Esophagus mucosa (tissue), 1 donor: ENCODE measurements around the gene NECTIN2. TPM values are rescaled to one million over a fixed set of nuclear protein-coding genes. Genes with fewer than 3 reads are reported as not detected.
"Not testable (repeated sequence)": the region's sequence is repeated elsewhere in the genome, so short reads cannot be mapped to it uniquely, and the experiment has no call there.

ENCODE experiments used
- ATAC-seq: fragments of 200-7000 bp; cut with Tn5 transposase; one replicate; pipeline ENCODE4 v1.9.1; 2020
- total RNA-seq: library from RNA; stranded (reverse); gene quantifications from one replicate; pipeline ENCODE4 v1.2.4, GENCODE V29; 2023
- donor health status: DM: yes; HTN: yes; CAD: no.

NECTIN2 gene
- total RNA-seq, 1 donor from 2014 or later = 64.4 TPM

DNA sequence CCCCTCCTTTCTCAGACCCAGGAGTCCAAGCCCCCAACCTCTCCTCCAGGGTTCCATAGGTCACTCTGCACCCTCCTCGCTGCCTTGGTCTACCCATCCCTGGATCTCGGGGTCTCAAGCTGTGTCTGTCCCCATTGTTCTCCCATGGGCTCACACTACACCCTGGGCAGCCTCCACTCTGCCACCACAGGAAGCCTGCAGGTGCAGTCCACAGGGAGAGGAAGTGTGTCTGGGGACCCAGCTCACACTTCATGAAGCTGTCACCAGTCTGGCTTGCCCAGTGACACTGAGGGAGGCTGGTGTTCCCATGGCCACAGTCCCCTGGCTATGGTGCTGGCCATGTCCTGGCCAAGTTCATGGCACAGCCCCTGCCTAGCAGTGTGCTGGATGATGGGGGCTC lies 5.3 kb downstream of the NECTIN2 start:
- no peak for ATAC-seq

DNA sequence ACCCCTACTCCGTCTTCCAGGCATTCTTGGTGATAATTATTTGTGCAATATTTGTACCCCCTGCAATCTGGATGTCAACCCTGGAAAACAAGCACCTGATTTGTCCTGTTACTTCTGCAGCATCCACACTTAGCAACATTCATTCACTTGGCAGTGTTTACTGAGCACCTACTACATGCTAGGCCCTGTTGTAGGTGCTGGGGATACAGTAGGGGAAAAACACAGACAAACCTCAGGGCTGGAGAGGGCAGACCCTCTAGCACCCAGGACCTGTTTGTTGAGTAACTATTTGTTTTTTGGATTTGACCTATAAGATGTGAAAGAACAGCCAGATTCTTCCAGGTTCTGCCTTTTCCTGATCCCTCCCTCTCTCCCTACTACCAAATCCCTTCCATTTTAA lies 9.5 kb downstream of the NECTIN2 start:
- no peak for ATAC-seq

DNA sequence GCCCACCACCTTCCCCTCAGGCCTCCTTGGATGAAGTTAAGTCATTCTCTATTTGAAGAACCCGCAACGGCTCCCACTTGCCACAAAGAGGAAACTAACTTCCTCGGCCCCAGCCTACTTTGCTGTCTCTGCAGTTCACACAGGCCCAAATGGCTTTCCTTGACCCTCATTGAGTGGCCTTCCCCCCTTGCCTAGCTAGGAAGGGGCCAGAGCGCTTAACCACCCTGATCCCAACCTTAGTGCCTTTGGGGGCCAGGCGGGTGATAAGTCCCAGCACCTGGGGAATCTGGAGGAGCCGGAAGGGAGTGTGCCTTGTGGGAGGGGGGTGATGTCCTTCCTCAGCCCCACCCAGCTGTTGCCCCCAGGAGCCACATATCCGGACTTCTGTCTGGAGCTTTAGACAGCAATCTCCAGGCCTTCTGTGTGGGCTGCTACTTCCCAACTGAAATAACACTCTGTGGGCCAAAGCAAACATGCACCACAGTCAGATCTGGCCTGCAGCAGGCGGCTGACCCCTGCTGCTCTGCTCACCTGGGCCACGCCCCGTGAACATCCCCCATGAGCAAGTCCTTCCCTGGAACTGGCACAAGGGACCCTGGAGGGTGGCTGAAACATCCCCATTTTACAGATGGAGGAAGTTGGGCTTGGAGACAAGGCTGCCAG lies 10.5 kb downstream of the NECTIN2 start:
- peak; percentile 37 for ATAC-seq

DNA sequence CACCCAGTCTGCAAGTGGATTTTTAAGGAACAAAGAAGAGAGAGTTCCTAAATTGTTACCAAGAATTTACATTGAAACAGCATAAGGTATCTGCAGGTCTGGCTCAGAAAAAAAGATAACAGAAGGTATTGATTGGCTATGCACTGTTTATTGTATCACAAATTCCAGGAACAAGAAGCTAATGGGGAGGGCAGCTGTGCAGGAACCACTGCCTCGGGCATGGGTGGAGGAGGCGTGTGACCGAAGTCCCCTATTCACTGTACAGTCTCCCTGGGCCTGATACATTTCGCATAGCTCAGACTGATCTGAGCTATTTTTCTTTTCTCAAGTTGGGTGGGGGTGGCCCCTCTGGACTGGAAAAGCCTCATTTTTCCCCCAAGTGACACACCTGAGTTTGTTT lies 11.7 kb downstream of the NECTIN2 start:
- ATAC-seq = peak; percentile 22

DNA sequence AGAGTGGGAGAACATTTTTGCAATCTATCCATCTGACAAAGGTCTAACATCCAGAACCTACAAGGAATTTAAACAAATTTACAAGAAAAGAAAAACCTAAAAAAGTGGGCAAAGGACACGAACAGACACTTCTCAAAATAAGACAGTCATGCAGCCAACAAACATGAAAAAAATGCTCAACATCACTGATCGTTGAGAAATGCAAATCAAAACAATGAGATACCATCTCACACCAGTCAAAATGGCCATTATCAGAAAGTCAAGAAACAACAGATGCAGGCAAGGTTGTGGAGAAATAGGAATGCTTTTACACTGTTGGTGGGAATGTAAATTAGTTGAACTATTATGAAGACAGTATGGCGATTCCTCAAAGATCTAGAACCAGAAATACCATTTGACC lies 15.5 kb downstream of the NECTIN2 start:
- not testable (repeated sequence) for ATAC-seq

DNA sequence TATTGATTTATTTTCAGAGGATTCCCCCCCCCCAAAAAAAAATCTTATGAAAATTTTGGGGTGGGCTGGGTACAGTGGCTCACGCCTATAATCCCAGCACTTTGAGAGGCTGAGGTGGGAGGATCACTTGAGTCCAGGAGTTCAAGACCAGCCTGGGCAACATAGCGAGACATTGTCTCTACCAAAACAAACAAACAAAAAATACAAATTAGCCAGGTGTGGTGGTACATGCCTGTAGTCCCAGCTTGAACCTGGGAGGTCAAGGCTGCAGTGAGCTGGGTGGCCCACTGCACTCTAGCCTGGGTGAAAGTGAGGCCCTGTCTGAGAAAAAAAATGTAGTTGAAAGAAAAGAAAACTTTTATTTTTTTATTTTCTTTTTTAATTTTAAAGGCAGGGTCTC lies 17.9 kb downstream of the NECTIN2 start:
- ATAC-seq = no peak

DNA sequence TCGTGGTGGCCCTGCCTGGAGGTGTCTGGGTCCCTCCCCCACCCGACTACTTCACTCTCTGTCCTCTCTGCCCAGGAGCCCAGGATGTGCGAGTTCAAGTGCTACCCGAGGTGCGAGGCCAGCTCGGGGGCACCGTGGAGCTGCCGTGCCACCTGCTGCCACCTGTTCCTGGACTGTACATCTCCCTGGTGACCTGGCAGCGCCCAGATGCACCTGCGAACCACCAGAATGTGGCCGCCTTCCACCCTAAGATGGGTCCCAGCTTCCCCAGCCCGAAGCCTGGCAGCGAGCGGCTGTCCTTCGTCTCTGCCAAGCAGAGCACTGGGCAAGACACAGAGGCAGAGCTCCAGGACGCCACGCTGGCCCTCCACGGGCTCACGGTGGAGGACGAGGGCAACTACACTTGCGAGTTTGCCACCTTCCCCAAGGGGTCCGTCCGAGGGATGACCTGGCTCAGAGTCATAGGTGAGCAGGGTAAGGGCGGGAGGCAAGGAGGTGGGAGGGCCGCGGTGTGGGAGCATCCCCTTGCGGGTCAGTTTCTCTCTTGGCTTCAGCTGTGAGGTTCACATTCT lies 19.2 kb downstream of the NECTIN2 start:
- ATAC-seq = peak; percentile 9

DNA sequence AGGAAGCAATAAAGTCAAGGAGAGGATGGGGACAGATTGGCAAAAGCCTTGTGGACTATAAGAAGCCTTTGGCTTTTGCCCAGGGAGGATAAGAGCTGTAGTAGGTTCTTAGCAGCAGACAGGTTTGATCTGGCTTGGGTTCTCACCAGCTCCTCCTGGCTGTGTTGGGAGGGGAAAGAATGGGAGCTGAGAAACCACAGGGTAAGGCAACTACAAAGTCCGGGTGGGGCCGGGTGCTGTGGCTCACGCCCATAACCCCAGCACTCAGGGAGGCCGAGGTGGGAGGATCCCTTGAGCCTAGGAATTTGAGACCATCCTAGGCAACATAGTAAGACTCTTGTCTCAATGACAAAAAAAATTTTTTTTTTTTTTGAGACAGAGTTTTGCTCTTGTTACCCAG lies 20.6 kb downstream of the NECTIN2 start:
- peak; percentile 43 for ATAC-seq

DNA sequence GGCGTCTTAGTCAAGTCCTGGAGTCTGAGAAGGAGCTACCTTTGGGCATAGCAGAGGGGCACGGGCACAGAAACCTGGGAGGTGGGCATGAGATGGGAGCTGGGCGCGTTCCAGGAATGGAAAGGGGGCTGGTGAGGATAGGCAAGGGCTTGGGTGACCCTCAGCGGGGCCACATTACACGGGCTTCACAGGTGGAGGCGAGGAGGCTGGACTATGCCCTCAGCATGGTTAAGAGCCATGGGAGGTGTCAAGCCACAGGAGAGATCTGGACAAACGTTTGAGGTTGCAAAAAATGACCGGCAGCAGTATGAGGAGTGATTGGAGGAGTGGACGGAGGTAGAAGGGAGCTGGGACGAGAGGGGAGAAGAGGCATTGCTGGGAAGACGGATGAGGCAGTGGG lies 21.5 kb downstream of the NECTIN2 start:
- peak; percentile 28 for ATAC-seq

DNA sequence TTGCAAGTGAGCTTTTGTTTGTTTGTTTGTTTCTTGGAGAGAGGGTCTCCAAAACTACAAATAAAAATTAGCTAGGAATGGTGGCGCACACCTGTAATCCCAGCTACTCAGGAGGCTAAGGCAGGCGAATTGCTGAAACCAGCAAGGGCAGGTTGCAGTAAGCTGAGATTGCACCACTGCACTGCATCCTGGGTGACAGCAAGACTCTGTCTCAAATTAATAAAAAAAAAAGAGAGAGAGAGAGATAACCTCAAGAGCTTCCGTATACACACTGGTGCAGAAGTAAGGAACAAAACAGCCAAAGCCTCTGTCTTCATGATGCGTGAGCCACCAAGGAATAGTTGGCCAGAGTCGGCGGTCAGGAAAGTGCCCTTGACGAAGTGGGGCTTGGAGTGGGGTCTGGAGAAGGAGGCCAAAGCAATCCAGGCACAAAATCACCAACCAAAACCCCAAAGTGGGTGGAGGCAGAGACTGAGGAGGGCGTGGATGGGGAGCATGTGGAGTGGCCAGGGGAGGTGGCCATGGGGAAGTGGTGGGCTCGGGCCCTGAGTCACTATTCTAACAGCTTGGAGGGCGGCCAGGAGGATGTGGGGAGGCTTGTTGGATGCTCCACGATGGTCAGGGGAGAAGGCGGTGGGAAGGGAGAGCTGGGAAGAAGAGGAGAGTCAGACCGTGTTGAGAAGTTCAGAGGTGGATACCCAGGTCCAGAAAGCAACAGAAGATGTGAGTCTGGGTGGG lies 23.8 kb downstream of the NECTIN2 start:
- ATAC-seq = no peak

DNA sequence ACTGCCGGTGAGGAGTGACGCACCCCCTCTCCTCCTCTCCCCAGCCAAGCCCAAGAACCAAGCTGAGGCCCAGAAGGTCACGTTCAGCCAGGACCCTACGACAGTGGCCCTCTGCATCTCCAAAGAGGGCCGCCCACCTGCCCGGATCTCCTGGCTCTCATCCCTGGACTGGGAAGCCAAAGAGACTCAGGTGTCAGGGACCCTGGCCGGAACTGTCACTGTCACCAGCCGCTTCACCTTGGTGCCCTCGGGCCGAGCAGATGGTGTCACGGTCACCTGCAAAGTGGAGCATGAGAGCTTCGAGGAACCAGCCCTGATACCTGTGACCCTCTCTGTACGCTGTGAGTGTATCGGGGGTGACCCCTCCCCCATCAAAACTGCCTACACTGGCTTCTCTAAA lies 25.7 kb downstream of the NECTIN2 start:
- ATAC-seq = no peak

DNA sequence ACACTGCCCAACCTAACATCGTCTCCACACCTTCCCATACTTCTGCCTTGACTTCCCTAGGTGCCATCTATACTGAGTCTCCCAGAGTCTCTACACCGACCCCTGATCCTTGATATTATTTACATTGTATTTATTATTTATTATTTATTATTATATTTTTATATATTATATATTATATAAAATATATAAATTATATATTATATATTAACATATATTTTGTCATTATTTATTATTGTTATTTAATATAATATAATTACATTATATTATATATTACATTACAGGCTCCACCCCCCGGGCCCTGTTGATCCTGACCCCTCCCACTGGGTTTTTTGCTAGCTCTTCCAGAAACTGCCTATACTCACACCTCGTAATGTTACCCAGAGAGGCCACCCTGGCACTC lies 26.6 kb downstream of the NECTIN2 start:
- no peak for ATAC-seq

DNA sequence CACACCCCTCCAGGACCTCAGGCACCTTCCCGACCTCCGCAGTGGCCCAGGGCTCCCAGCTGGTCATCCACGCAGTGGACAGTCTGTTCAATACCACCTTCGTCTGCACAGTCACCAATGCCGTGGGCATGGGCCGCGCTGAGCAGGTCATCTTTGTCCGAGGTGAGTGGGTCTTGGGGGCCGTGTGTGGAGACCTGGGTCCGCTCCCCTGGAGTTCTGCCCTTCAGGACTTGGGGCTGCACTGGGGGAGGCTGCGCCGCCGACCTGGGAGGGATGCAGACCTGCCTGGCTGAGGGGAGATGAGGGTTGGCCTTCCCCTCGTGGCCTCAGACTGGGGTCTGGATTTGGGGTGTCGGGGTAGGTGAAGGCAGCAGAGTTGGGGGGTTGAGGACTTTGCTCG lies 28.2 kb downstream of the NECTIN2 start:
- no peak for ATAC-seq

DNA sequence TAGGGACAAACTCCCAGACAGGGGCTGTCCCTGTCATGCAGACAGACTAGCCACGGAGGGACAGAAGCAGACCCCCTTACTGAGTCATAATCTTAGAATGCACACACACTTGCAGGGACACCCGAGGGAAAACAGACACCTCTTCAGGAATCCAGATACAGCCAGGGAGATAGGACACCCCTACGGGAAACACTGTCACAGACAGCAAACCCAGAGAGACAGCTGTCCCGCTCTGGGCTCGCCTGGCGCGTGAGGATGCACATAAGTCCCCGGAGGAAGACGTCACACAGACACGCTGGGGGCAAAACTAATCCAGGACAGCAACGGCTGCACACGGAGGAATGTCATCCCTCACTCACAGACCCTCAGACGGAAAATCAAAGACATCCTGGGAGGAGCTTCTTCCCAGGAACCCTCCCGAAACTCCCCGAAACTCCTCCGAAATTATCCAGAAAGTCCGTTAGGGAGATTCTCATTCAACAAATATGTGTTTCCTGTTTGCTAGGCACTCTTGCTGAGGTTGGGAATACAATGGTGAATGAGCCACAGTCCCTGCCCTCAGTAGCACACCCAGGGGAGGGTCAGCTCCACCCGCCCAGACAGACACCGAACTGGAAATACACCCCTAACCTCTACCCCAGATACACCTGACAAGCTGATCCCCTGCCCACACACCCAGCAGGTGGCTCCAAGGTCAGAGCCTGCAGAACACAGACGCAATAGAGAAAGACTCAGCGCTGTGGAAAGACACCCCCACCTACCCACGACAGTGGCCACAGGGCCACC lies 29.8 kb downstream of the NECTIN2 start:
- peak; percentile 92 for ATAC-seq

DNA sequence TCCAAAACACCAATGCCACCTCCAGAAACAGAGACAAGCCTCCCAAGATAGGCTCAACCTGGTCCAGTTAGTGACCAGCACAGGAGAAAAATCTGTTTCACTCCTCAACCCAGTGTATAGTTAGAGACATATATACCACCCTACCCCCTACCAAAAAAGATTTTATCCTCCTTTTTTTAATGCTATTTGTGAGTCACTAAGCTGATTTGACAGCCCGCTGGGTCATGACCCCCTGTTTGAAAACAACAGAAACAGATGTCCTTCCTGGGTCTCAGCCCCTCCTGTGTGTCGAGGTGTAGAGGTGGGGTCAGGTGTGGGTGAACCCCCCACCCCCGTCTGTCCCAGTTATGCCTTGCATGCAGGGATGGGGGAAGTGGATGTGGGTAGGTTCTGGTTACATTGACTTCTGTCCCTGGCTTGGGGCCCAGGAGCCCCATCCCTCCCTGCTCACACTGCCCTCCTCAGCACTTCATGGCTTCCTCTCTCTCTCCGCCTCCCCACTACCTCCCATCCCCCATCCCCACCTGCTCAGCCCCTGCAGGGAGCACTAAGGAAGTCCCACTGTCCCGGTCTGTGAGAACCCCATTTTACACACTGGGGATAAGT lies 30.9 kb downstream of the NECTIN2 start:
- no peak for ATAC-seq

DNA sequence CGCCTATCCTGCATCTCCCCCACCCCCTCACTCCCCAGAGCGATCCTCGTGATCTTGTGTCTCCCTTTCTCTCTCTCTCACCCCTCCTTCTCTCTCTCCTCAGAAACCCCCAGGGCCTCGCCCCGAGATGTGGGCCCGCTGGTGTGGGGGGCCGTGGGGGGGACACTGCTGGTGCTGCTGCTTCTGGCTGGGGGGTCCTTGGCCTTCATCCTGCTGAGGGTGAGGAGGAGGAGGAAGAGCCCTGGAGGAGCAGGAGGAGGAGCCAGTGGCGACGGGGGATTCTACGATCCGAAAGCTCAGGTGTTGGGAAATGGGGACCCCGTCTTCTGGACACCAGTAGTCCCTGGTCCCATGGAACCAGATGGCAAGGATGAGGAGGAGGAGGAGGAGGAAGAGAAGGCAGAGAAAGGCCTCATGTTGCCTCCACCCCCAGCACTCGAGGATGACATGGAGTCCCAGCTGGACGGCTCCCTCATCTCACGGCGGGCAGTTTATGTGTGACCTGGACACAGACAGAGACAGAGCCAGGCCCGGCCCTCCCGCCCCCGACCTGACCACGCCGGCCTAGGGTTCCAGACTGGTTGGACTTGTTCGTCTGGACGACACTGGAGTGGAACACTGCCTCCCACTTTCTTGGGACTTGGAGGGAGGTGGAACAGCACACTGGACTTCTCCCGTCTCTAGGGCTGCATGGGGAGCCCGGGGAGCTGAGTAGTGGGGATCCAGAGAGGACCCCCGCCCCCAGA lies 32.2 kb downstream of the NECTIN2 start:
- peak; percentile 26 for ATAC-seq

DNA sequence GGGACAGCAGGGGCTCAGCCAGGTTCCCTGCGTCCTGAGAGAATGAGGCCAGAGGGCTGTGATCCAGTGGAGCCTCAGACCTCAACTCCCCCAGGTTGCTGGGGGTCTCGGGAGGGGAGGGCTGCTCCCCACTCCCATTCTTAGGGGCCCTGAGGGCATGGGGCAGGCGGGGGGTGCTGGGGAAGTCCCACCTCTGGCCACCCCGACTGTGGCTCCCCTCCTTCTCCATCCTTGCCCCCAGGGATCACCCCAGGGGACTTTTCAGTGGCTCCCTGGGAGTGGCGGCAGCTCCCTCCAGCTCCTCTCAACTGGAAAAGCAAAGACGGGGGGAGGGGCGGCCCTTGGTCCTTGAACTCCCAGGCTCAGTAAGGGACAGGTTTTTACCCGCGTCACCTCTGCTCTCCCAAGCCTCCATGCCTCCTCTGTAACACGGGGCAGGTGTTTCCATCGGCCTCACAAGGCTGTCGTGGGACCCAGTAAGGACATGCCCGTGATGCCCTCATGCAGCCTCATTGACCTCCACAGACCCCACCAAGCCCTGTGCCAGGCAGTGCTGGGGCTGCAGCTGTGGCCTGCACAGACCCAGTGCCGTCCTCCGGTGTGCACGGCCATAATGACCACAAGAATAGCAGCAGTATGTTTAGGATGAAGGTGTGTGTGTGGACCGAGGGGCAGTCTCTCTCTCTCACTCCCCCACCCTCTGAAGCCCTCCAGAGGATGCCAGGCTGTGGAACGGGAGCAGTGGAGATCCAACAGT lies 33.4 kb downstream of the NECTIN2 start:
- no peak for ATAC-seq

DNA sequence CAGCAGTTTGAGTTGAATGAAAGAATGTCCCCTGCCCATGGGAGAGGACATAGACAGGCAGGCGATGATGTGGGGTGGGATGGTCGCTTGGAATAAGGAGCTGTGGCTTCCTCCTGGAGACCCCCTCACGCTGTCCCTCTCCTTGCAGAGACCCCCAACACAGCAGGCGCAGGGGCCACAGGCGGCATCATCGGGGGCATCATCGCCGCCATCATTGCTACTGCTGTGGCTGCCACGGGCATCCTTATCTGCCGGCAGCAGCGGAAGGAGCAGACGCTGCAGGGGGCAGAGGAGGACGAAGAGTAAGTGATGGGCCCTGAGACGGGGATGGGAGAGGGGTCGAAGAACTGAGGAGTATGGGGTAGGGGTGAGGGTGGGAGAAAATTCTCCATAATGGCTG lies 36.0 kb downstream of the NECTIN2 start:
- ATAC-seq = no peak

DNA sequence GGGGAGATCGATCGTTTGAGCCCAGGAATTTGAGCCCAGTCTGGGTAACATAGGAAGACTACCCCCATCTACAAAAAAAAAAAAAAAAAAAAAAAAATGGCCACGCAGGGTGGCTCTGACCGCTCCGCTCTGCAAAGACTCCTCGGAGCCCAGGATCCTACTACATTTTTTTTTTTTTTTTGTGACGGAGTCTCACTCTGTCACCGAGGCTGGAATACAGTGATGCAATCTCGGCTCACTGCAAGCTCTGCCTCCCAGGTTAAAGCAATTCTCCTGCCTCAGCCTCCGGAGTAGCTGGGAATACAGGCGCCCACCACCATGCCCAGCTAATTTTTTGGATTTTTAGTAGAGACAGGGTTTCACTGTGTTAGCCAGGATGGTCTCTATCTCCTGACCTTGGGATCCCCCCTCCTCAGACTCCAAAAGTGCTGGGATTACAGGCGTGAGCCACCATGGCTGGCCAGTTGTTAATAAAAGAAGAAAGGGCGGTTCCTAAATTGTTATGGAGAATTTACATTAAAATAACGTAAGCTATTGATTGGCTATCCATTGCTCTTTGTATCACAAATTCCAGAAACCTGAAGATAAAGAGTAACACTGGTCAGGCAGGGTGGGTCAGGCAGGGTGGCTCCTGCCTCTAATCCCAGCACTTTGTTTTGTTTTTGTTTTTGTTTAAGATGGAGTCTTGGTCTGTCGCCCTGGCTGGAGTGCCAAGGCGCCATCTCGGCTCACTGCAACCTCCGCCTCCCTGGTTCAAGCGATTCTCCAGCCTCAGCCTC lies 36.7 kb downstream of the NECTIN2 start:
- ATAC-seq = not testable (repeated sequence)

DNA sequence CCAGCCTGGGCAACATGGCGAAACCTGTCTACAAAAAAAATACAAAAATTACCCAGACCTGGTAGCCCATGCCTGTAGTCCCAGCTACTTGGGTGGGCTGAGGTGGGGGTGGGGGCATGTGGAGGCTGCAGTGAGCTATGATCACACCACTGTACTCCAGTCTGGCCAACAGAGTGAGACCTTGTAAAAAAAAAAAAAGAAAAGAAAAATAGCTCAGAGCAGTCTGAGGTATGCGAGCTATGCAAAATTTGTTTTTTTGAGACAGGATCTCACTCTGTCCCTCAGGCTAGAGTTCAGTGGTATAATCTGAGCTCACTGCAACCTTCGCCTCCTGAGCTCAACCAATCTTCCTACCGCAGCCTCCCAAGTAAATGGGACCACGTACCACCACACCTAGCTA lies 37.8 kb downstream of the NECTIN2 start:
- no peak for ATAC-seq

DNA sequence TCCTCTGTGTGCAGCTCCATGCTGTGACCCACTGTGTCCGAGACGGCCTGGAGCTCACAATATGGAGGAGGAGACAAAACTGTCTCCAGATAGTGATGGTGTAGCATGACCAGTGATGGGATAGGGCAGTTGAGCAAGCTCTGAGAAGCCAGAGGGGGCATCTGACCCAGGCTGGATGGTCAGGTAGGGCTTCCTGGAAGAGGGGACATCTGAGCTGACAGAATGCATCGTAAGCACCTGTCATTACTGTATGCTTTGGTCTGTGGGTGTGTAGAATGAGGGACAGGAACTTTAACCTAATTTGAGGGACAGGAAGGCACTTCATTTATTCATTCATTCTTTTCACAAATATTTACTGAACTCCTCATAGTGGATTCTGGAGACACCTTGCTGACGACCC lies 38.5 kb downstream of the NECTIN2 start:
- ATAC-seq = no peak
